ENCODE data around the gene CST9.

DNA sequence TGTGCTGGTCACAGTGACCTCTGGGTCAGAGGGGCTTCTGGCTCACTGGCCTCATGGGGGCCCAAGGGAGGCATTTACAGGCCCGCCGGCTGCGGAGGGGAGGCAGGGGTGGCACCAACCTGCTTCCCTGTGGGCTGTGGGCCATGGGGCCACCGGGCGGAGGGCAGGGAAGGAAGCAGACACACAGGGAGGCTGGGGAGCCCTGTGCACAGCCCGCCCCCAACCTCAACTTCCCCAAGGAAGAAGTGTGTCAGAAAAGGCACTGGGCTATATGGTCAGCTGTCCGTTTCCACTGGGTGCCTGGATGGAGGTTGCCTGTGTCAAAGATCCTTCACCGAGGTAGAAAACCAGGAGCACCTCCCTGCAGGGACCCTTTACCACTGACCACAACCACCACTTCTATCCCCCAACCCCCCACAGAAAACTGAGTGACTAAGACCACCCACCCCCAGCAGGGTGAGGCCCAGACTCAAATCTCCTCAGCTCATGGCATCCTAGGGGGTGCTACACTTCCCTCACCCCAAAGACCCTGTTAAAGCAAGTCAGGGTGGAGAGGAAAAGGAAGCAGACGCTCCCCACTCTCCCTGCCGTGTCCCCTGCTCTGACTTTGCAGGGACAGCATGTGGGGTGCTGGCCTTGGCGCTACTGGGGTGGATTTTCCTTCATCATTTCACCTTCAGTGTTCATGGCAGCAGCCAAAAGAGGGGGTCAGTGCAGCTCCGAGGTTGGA is 26.4 kb upstream of the CST9 start:
- TF ChIP-seq, protein P1, sequence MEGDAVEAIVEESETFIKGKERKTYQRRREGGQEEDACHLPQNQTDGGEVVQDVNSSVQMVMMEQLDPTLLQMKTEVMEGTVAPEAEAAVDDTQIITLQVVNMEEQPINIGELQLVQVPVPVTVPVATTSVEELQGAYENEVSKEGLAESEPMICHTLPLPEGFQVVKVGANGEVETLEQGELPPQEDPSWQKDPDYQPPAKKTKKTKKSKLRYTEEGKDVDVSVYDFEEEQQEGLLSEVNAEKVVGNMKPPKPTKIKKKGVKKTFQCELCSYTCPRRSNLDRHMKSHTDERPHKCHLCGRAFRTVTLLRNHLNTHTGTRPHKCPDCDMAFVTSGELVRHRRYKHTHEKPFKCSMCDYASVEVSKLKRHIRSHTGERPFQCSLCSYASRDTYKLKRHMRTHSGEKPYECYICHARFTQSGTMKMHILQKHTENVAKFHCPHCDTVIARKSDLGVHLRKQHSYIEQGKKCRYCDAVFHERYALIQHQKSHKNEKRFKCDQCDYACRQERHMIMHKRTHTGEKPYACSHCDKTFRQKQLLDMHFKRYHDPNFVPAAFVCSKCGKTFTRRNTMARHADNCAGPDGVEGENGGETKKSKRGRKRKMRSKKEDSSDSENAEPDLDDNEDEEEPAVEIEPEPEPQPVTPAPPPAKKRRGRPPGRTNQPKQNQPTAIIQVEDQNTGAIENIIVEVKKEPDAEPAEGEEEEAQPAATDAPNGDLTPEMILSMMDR (IDR thresholded peaks at IDR 0.05; ENCODE audit: poor library complexity), result no peak
- no peak for TF ChIP-seq EZH2 (IDR thresholded peaks at IDR 0.05; ENCODE audit: borderline replicate concordance)
- TF ChIP-seq EZH2phosphoT487 (IDR thresholded peaks at IDR 0.05; ENCODE audit: low read depth, severe bottlenecking, unreplicated experiment), result no peak

Measured in hepatocyte (in vitro differentiated cells).